MM.1S (cell line): ENCODE results near the gene ZNF609.

ENCODE experiments used
- EZH2 ChIP-seq: fragments of 300-600 bp; sonication (generic); optimal IDR thresholded peaks from 2 replicates; pipeline ENCODE3; 2017; ENCODE audit warnings: low read depth, mild to moderate bottlenecking, antibody characterized with exemption, low read length, mixed read lengths
- EZH2phosphoT487 ChIP-seq: fragments of 300-600 bp; sonication (generic); IDR thresholded peaks from 2 replicates; pipeline ENCODE4 v1.6.1; 2018; ENCODE audit warnings: antibody characterized with exemption, low read length
- TF ChIP-seq, protein P1 (sequence below): fragments of 300-600 bp; sonication (generic); IDR thresholded peaks from 2 replicates; pipeline ENCODE4 v1.5.1; 2016; ENCODE audit warnings: antibody characterized with exemption, low read length, mixed read lengths

DNA sequence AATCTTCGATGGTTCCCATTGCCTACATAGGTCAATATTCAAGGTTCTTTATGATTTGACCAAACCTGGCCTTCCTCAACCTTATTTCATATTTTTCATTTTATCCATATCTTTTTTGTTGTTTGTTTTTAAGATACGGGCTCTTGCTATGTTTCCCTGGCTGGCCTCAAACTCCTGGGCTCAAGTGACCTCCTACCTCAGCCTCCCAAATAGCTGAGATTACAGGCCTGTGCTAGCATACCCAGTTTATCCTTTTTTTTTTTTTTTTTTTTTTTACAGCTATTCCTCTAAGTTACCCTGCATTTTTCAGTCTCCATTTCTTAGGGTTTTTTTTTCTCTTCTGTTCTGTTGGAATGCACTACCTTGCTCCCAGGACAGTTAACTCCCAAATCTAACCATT lies 14.5 kb downstream of the ZNF609 start:
- TF ChIP-seq, protein P1, sequence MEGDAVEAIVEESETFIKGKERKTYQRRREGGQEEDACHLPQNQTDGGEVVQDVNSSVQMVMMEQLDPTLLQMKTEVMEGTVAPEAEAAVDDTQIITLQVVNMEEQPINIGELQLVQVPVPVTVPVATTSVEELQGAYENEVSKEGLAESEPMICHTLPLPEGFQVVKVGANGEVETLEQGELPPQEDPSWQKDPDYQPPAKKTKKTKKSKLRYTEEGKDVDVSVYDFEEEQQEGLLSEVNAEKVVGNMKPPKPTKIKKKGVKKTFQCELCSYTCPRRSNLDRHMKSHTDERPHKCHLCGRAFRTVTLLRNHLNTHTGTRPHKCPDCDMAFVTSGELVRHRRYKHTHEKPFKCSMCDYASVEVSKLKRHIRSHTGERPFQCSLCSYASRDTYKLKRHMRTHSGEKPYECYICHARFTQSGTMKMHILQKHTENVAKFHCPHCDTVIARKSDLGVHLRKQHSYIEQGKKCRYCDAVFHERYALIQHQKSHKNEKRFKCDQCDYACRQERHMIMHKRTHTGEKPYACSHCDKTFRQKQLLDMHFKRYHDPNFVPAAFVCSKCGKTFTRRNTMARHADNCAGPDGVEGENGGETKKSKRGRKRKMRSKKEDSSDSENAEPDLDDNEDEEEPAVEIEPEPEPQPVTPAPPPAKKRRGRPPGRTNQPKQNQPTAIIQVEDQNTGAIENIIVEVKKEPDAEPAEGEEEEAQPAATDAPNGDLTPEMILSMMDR: no peak
- TF ChIP-seq EZH2: no peak
- TF ChIP-seq EZH2phosphoT487: no peak
